HEK293 (cell line): ENCODE results near the gene NOS1AP.

Experiments used
- CTCF ChIA-PET: fragments of 350-600 bp; formaldehyde crosslinking; extraction: SDS; loops from one replicate; lab custom pipeline; 2021; ENCODE audit warnings: antibody characterized with exemption; lab: Yijun Ruan, JAX
- POLR2A ChIA-PET: fragments of 300-600 bp; formaldehyde crosslinking; extraction: SDS; loops from one replicate; lab custom pipeline; 2020; ENCODE audit warnings: antibody characterized with exemption, inconsistent platforms; lab: Yijun Ruan, JAX
- H3K27ac ChIP-seq: fragments of 200-500 bp; sonication (Bioruptor generic); 2 replicates; pipeline ENCODE4 v1.5.1; 2014; ENCODE audit warnings: low read depth, low read length, control low read depth, inconsistent platforms; ENCODE audit errors: extremely low read depth
- H3K36me3 ChIP-seq, 2 experiments: fragments of 200-500 bp in 1 of 2; sonication (Bioruptor generic) in 1 of 2; 1 replicate in 1 of 2; 2 replicates in 1 of 2; pipeline ENCODE4 v1.5.1; 2014 to 2017; ENCODE audit warnings: inconsistent platforms in 2 of 2, low read length in 2 of 2; ENCODE audit not compliant: control insufficient read depth in 2 of 2, insufficient read depth in 1 of 2
- H3K4me1 ChIP-seq: fragments of 200-500 bp; sonication (Bioruptor generic); 2 replicates; pipeline ENCODE4 v1.5.1; 2014; ENCODE audit warnings: mild to moderate bottlenecking, low read length, inconsistent platforms; ENCODE audit not compliant: control insufficient read depth, insufficient read depth
- H3K4me3 ChIP-seq: 2 replicates; pipeline ENCODE4 v1.5.1; 2011; ENCODE audit warnings: low read depth, mild to moderate bottlenecking, control low read depth, low read length, moderate library complexity
- H3K9me3 ChIP-seq: fragments of 200-500 bp; sonication (Bioruptor generic); 2 replicates; pipeline ENCODE4 v1.5.1; 2014; ENCODE audit warnings: low read depth, low read length, inconsistent platforms; ENCODE audit not compliant: control insufficient read depth, insufficient read depth
- ATF2 ChIP-seq: fragments of 450-650 bp; formaldehyde crosslinking; IDR thresholded peaks from 2 replicates; pipeline ENCODE4 v1.5.1; 2016; ENCODE audit warnings: missing biosample characterization, missing genetic modification characterization, low read depth
- BCL11B ChIP-seq: fragments of 450-650 bp; formaldehyde crosslinking; IDR thresholded peaks from 2 replicates; pipeline ENCODE4 v1.5.1; 2016; ENCODE audit warnings: low read depth, missing biosample characterization, missing genetic modification characterization
- KLF1 ChIP-seq: fragments of 450-650 bp; formaldehyde crosslinking; IDR thresholded peaks from 2 replicates; pipeline ENCODE4 v1.5.1; 2016; ENCODE audit warnings: missing biosample characterization, missing genetic modification characterization
- OVOL3 ChIP-seq: fragments of 450-650 bp; formaldehyde crosslinking; IDR thresholded peaks from 2 replicates; pipeline ENCODE4 v1.5.1; 2016; ENCODE audit warnings: missing biosample characterization, missing genetic modification characterization
- PRDM1 ChIP-seq: fragments of 450-650 bp; formaldehyde crosslinking; IDR thresholded peaks from 2 replicates; pipeline ENCODE4; 2016; ENCODE audit warnings: missing biosample characterization, missing genetic modification characterization
- SALL2 ChIP-seq: fragments of 450-650 bp; formaldehyde crosslinking; IDR thresholded peaks from 2 replicates; pipeline ENCODE4 v1.5.0; 2017; ENCODE audit warnings: missing biosample characterization, mild to moderate bottlenecking, missing genetic modification characterization, borderline replicate concordance
- SCRT1 ChIP-seq: fragments of 450-650 bp; formaldehyde crosslinking; IDR thresholded peaks from 2 replicates; pipeline ENCODE4 v1.5.1; 2016; ENCODE audit warnings: missing biosample characterization, missing genetic modification characterization, borderline replicate concordance
- ZBTB10 ChIP-seq: fragments of 450-650 bp; formaldehyde crosslinking; IDR thresholded peaks from 2 replicates; pipeline ENCODE4 v1.5.1; 2016; ENCODE audit warnings: missing biosample characterization, missing genetic modification characterization
- ZNF112 ChIP-seq: fragments of 450-650 bp; formaldehyde crosslinking; IDR thresholded peaks from 2 replicates; pipeline ENCODE4 v1.5.0; 2017; ENCODE audit warnings: missing biosample characterization, missing genetic modification characterization
- ZNF140 ChIP-seq: fragments of 450-650 bp; formaldehyde crosslinking; IDR thresholded peaks from 2 replicates; pipeline ENCODE4 v1.5.1; 2016; ENCODE audit warnings: missing biosample characterization, missing genetic modification characterization
- ZNF155 ChIP-seq: fragments of 450-650 bp; formaldehyde crosslinking; IDR thresholded peaks from 2 replicates; pipeline ENCODE4 v1.5.1; 2016; ENCODE audit warnings: missing biosample characterization, missing genetic modification characterization
- ZNF350 ChIP-seq: fragments of 450-650 bp; formaldehyde crosslinking; IDR thresholded peaks from 2 replicates; pipeline ENCODE4 v1.5.0; 2017; ENCODE audit warnings: missing biosample characterization, mild to moderate bottlenecking, missing genetic modification characterization
- ZNF426 ChIP-seq: fragments of 450-650 bp; formaldehyde crosslinking; IDR thresholded peaks from 2 replicates; pipeline ENCODE4 v1.5.1; 2017; ENCODE audit warnings: missing biosample characterization, missing genetic modification characterization, mild to moderate bottlenecking, inconsistent platforms, moderate library complexity
- ZNF473 ChIP-seq: fragments of 450-650 bp; formaldehyde crosslinking; IDR thresholded peaks from 2 replicates; pipeline ENCODE4 v1.5.1; 2017; ENCODE audit warnings: missing biosample characterization, missing genetic modification characterization
- ZNF645 ChIP-seq: fragments of 450-650 bp; formaldehyde crosslinking; IDR thresholded peaks from 2 replicates; pipeline ENCODE4; 2016; ENCODE audit warnings: missing biosample characterization, missing genetic modification characterization
- ZNF658 ChIP-seq: fragments of 450-650 bp; formaldehyde crosslinking; IDR thresholded peaks from 2 replicates; pipeline ENCODE4; 2016; ENCODE audit warnings: missing biosample characterization, missing genetic modification characterization
- ZNF785 ChIP-seq: fragments of 450-650 bp; formaldehyde crosslinking; IDR thresholded peaks from 2 replicates; pipeline ENCODE4 v1.5.1; 2016; ENCODE audit warnings: missing biosample characterization, missing genetic modification characterization
- ZSCAN30 ChIP-seq: fragments of 450-650 bp; IDR thresholded peaks from 2 replicates; pipeline ENCODE4 v1.5.1; 2018; ENCODE audit warnings: missing biosample characterization, mild to moderate bottlenecking, missing genetic modification characterization, moderate library complexity
- ZSCAN5A ChIP-seq: fragments of 450-650 bp; formaldehyde crosslinking; IDR thresholded peaks from 2 replicates; pipeline ENCODE4 v1.5.1; 2016; ENCODE audit warnings: missing biosample characterization, missing genetic modification characterization
- TF ChIP-seq, protein P1 (sequence below): fragments of 450-650 bp; formaldehyde crosslinking; IDR thresholded peaks from 2 replicates; pipeline ENCODE4 v1.5.1; 2017; ENCODE audit warnings: missing biosample characterization, missing genetic modification characterization
- TF ChIP-seq, protein P2 (sequence below): fragments of 450-650 bp; formaldehyde crosslinking; IDR thresholded peaks from 2 replicates; pipeline ENCODE4 v1.5.1; 2016; ENCODE audit warnings: missing biosample characterization, missing genetic modification characterization, borderline replicate concordance

Gene NOS1AP

DNA sequence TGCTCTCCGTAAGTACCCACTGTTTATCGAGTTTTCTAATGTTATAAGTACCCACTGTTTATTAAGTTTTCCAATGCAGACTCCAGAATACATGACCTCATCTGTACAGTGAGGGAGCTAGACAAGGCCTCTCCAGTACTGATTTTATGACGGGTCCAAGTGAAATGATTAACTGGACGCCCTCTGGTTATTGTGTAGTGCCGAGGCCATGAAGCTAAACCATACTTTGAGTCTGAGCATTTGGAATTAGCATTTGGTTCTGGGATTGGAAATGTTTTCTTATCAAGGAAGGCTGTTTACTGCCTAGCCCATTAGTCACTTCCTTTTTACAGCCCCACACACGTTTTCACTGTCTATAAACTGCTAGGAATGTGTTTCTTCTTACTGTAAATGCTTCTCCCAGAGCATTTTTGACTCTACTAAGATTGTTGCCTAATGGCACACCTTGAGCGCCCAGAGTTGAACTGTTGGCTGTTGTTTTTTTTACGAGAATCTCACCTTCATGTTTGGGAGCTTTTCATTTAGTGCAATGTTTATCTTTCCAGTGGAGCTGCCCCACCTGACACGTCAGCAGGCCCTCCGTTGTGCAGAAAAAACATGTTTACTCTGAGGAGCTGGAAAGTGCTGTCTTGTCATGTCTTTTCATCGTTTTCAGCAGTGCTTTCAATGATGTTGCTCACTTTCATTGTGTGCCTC, 280.3 kb downstream of the NOS1AP start (continued):
- TF ChIP-seq ZNF645 (tag by site-specific recombination) (no peak), ZNF785 (tag by site-specific recombination) (no peak), ZNF473 (tag by site-specific recombination) (no peak), ATF2 (tag by site-specific recombination) (peak; percentile 88), ZSCAN5A (tag by site-specific recombination) (no peak), KLF1 (tag by site-specific recombination) (no peak), ZSCAN30 (no peak), ZNF112 (tag by site-specific recombination) (no peak), PRDM1 (tag by site-specific recombination) (peak; percentile 73), ZNF658 (tag by site-specific recombination) (no peak), OVOL3 (tag by site-specific recombination) (no peak), SCRT1 (no peak), ZNF155 (no peak), SALL2 (tag by site-specific recombination) (no peak), BCL11B (tag by site-specific recombination) (no peak), ZNF350 (tag by site-specific recombination) (no peak), ZNF426 (tag by site-specific recombination) (no peak)
- TF ChIP-seq, protein P1, sequence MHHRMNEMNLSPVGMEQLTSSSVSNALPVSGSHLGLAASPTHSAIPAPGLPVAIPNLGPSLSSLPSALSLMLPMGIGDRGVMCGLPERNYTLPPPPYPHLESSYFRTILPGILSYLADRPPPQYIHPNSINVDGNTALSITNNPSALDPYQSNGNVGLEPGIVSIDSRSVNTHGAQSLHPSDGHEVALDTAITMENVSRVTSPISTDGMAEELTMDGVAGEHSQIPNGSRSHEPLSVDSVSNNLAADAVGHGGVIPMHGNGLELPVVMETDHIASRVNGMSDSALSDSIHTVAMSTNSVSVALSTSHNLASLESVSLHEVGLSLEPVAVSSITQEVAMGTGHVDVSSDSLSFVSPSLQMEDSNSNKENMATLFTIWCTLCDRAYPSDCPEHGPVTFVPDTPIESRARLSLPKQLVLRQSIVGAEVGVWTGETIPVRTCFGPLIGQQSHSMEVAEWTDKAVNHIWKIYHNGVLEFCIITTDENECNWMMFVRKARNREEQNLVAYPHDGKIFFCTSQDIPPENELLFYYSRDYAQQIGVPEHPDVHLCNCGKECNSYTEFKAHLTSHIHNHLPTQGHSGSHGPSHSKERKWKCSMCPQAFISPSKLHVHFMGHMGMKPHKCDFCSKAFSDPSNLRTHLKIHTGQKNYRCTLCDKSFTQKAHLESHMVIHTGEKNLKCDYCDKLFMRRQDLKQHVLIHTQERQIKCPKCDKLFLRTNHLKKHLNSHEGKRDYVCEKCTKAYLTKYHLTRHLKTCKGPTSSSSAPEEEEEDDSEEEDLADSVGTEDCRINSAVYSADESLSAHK (tag by site-specific recombination) = no peak

GRCh38 chr1:162351246-162351842, 281.9 kb downstream of the NOS1AP start:
- Histone ChIP-seq H3K36me3 (peaks cover 0 to 9% of the 10 kb centered on the region in 2 experiments; a peak in 1 of 3 replicates), H3K27ac (no peak overlapping the region), H3K9me3 (no peaks in the 10 kb centered on the region), H3K4me1 (peaks cover 5% of the 10 kb centered on the region), H3K4me3 (no peak overlapping the region)
- CTCF ChIA-PET = interaction anchor here (0.5 to 1.0 kb wide), 3 partner anchors 40 to 170 kb away, joined by 3 to 4 read pairs (median 3); no protein-coding TSS in a partner anchor
- POLR2A ChIA-PET = no interaction called here
- TF ChIP-seq, protein P2, sequence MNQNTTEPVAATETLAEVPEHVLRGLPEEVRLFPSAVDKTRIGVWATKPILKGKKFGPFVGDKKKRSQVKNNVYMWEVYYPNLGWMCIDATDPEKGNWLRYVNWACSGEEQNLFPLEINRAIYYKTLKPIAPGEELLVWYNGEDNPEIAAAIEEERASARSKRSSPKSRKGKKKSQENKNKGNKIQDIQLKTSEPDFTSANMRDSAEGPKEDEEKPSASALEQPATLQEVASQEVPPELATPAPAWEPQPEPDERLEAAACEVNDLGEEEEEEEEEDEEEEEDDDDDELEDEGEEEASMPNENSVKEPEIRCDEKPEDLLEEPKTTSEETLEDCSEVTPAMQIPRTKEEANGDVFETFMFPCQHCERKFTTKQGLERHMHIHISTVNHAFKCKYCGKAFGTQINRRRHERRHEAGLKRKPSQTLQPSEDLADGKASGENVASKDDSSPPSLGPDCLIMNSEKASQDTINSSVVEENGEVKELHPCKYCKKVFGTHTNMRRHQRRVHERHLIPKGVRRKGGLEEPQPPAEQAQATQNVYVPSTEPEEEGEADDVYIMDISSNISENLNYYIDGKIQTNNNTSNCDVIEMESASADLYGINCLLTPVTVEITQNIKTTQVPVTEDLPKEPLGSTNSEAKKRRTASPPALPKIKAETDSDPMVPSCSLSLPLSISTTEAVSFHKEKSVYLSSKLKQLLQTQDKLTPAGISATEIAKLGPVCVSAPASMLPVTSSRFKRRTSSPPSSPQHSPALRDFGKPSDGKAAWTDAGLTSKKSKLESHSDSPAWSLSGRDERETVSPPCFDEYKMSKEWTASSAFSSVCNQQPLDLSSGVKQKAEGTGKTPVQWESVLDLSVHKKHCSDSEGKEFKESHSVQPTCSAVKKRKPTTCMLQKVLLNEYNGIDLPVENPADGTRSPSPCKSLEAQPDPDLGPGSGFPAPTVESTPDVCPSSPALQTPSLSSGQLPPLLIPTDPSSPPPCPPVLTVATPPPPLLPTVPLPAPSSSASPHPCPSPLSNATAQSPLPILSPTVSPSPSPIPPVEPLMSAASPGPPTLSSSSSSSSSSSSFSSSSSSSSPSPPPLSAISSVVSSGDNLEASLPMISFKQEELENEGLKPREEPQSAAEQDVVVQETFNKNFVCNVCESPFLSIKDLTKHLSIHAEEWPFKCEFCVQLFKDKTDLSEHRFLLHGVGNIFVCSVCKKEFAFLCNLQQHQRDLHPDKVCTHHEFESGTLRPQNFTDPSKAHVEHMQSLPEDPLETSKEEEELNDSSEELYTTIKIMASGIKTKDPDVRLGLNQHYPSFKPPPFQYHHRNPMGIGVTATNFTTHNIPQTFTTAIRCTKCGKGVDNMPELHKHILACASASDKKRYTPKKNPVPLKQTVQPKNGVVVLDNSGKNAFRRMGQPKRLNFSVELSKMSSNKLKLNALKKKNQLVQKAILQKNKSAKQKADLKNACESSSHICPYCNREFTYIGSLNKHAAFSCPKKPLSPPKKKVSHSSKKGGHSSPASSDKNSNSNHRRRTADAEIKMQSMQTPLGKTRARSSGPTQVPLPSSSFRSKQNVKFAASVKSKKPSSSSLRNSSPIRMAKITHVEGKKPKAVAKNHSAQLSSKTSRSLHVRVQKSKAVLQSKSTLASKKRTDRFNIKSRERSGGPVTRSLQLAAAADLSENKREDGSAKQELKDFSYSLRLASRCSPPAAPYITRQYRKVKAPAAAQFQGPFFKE (tag by site-specific recombination) = no peak
- TF ChIP-seq ZBTB10 (no peak), ZNF140 (tag by site-specific recombination) (no peak)
